Measurements from ENCODE around the gene IGFLR1. TPM values are rescaled to one million over a fixed set of nuclear protein-coding genes. Genes with fewer than 3 reads are reported as not detected.
"Not testable (repeated sequence)": the region's sequence is repeated elsewhere in the genome, so short reads cannot be mapped to it uniquely, and the experiment has no call there.

The IGFLR1 gene
- total RNA-seq, 1 donor, result 1.9 TPM

DNA sequence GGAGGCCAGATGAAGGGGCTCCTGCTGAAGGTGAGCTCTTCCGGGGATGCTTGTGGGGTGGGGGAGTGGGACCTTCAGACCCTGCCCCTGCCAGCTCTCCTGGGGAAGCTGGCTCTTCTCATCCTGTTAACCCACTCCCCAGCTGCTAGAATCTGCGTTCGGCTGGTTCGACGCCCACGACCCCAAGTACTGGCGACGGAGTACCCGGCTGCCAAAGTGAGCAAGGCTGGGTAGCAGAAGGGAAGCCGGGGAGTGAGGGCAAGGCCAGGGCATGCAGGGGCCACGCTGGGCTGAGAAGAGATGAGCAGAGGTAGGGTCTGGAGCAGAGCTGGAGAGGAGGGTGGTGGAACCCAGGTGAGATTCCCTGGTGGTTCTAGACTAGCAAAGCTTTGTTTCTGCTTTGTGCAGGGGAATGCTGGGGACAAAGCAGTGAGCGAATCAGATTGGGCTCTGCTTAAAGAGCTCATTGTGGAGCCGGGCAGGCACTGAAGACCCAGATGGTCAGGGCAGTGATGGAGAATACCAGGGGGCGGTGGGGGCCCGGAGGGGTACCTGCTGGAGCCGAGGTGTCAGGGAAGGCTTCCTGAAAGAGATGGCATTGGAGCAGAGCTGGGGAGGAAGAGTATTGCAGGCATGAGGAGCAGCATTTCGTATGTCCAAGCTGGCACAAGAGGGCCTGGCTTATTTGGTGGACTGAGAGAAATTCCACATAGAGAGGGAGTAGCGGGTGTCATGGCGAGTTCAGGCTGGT lies 14.1 kb downstream of the IGFLR1 start:
- no peak for DNase-seq (ENCODE audit: low read depth)
- no peak overlapping the region for H3K4me3 ChIP-seq (ENCODE audit: low read depth, low read length)
- TF ChIP-seq, protein P1, sequence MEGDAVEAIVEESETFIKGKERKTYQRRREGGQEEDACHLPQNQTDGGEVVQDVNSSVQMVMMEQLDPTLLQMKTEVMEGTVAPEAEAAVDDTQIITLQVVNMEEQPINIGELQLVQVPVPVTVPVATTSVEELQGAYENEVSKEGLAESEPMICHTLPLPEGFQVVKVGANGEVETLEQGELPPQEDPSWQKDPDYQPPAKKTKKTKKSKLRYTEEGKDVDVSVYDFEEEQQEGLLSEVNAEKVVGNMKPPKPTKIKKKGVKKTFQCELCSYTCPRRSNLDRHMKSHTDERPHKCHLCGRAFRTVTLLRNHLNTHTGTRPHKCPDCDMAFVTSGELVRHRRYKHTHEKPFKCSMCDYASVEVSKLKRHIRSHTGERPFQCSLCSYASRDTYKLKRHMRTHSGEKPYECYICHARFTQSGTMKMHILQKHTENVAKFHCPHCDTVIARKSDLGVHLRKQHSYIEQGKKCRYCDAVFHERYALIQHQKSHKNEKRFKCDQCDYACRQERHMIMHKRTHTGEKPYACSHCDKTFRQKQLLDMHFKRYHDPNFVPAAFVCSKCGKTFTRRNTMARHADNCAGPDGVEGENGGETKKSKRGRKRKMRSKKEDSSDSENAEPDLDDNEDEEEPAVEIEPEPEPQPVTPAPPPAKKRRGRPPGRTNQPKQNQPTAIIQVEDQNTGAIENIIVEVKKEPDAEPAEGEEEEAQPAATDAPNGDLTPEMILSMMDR (IDR thresholded peaks at IDR 0.05; ENCODE audit: insufficient read depth, low read length), result no peak

DNA sequence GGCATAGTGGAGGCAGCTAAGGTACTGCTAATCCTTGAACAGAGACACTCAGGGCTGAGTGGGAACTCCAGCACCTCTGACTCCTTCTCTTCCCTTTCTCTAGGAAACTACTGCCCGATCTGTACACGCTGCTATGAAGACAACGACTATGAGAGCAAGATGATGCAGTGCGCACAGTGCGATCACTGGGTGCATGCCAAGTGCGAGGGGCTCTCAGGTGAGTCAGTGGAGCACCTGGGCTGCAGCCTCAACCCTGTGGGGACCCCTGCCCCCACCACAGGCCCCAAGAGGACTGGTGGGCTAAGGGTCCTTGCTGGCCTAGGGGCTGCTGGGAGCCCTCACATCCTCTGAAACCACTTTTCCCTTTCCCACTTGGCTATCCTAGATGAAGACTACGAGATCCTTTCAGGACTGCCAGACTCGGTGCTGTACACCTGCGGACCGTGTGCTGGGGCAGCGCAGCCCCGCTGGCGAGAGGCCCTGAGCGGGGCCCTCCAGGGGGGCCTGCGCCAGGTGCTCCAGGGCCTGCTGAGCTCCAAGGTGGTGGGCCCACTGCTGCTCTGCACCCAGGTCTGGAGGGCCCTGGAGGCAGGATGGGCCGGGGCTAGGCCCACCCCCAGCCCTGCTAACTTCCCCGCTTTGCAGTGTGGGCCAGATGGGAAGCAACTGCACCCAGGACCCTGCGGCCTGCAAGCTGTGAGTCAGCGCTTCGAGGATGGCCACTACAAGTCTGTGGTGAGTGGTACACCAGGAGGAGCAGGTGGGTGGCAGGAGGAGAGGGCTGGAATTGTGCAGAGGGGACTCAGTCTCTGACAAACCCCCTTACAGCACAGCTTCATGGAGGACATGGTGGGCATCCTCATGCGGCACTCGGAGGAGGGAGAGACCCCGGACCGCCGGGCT lies 14.9 kb downstream of the IGFLR1 start:
- no peak for DNase-seq (ENCODE audit: low read depth)
- H3K4me3 ChIP-seq (ENCODE audit: low read depth, low read length), result no peak overlapping the region
- TF ChIP-seq, protein P1 (IDR thresholded peaks at IDR 0.05; ENCODE audit: insufficient read depth, low read length), result no peak

DNA sequence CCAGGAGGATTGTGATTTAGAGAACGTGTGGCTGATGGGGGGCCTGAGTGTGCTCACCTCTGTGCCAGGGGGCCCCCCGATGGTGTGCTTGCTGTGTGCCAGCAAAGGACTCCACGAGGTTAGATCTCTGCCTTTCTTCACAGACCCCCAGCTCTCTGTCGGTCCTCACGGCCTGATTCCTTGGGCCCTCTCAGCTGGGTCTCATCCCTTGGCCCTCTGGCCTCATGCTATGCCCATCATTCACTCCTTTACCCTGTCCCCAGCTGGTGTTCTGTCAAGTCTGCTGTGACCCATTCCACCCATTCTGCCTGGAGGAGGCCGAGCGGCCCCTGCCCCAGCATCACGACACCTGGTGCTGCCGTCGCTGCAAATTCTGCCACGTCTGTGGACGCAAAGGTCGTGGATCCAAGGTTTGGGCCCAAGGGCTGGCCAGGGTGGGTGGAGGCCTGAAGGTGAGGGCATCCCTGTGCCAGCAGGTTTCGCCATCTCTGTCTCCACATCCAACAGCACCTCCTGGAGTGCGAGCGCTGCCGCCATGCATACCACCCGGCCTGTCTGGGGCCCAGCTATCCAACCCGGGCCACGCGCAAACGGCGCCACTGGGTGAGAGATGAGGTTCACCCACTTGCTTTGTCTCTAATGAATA lies 16.9 kb downstream of the IGFLR1 start:
- H3K4me3 ChIP-seq (ENCODE audit: low read depth, low read length), result no peak overlapping the region
- no peak for DNase-seq (ENCODE audit: low read depth)
- TF ChIP-seq, protein P1 (IDR thresholded peaks at IDR 0.05; ENCODE audit: insufficient read depth, low read length), result no peak

DNA sequence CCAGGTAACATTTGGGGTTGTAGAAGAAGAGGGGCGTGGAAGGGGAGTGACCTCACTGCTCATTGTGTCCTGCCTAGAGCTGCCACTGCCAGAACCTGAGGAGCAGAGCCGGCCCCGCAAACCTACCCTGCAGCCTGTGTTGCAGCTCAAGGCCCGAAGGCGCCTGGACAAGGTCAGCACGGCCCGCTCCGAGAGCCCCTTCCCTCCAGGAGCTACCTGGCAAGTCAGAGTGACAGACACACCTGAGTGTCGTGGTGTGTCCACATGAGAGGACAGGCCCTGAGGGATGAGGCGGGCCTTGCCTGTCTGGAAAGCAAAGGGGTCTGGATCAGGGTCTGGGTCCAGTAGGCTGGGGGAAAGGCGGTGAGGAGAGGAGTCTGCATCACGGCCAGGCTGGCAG lies 17.7 kb downstream of the IGFLR1 start:
- no peak overlapping the region for H3K4me3 ChIP-seq (ENCODE audit: low read depth, low read length)
- DNase-seq (ENCODE audit: low read depth), result no peak
- TF ChIP-seq, protein P1 (IDR thresholded peaks at IDR 0.05; ENCODE audit: insufficient read depth, low read length), result no peak

- DNase-seq (ENCODE audit: low read depth); H3K4me3 ChIP-seq (ENCODE audit: low read depth, low read length): not testable (repeated sequence)
Measured at GRCh38 chr19:35724132-35724531, 18.1 kb downstream of the IGFLR1 start.

DNA sequence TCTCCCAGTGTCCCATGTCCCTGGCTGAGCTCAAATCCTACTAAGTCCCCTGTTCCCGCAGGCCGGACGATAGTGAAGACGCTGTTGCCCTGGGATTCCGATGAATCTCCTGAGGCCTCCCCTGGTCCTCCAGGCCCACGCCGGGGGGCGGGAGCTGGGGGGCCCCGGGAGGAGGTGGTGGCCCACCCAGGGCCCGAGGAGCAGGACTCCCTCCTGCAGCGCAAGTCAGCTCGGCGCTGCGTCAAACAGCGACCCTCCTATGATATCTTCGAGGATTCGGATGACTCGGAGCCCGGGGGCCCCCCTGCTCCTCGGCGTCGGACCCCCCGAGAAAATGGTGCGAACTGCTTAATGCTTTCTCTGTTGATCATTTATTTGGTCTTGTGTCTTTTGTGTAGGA lies 18.6 kb downstream of the IGFLR1 start:
- no peak overlapping the region for H3K4me3 ChIP-seq (ENCODE audit: low read depth, low read length)
- DNase-seq (ENCODE audit: low read depth), result no peak
- TF ChIP-seq, protein P1 (IDR thresholded peaks at IDR 0.05; ENCODE audit: insufficient read depth, low read length), result no peak

DNA sequence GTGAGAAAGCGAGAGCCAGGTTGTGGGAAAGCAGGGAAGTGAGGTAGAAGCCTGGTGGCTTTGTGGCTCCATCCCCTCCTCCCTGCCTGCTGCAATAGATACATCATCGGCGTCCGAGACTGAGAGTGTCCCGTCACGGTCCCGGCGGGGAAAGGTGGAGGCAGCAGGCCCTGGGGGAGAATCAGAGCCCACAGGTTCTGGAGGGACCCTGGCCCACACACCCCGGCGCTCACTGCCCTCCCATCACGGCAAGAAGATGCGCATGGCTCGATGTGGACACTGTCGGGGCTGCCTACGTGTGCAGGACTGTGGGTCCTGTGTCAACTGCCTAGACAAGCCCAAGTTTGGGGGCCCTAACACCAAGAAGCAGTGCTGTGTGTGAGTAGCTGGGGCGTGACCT lies 19.4 kb downstream of the IGFLR1 start:
- H3K4me3 ChIP-seq (ENCODE audit: low read depth, low read length), result no peak overlapping the region
- TF ChIP-seq, protein P1 (IDR thresholded peaks at IDR 0.05; ENCODE audit: insufficient read depth, low read length), result no peak
- DNase-seq (ENCODE audit: low read depth), result no peak
